ENCODE results near the gene FMN1.
A peak's percentile ranks its signal among the peaks of the same experiment; 100 is the strongest.

Gene FMN1

DNA sequence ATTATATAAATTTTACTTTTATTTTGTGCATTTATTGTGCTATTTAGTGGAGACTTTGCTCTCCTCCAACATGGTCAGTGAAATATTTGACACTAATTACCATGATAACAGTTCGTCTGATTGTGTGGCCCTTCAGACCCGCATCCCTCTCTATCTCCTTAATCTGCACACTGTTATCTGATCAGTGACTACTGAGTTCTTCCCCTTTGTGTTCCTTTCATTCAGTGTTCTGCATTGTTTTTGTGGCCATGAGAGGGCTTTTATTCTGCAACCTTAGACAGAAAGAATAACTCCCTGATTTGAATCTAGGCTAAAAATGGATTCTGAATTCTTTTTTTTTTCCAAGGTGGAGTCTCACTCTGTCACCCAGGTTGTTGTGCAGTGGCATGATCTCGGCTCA lies 11.9 kb upstream of the FMN1 start:
- peak overlapping the region; percentile 37 for H3K4me2 ChIP-seq (ENCODE audit: low read length)

DNA sequence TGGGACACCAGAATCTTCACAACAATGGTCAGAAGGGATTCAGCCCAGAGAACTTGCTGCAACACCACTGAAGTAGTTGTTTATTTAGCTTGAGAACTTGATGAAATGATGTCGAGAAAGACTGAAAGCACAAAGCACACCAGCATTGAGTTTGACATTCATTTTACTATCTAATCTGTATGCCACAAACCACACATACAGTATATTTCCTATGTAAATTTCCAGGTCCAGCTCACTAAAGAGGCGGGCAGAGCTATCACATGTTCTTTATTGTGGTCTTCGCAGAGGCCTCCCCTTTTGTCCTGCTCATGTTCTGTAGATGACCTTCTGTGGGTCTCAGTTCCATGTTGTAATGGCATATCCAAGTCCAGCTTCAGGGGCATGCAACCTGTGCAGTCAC lies 10.4 kb upstream of the FMN1 start:
- H3K36me3 ChIP-seq (ENCODE audit: control insufficient read depth, insufficient read depth, low read length): peaks cover 2% of the 10 kb centered on the region
- H3K9me3 ChIP-seq (ENCODE audit: control insufficient read depth, low read length): no peaks in the 10 kb centered on the region
- no peak overlapping the region for H3K4me2 ChIP-seq (ENCODE audit: low read length)
- H3K4me3 ChIP-seq (ENCODE audit: low read depth, low read length): no peak overlapping the region
- H3K27ac ChIP-seq: no peak overlapping the region
- TF ChIP-seq, protein P1, sequence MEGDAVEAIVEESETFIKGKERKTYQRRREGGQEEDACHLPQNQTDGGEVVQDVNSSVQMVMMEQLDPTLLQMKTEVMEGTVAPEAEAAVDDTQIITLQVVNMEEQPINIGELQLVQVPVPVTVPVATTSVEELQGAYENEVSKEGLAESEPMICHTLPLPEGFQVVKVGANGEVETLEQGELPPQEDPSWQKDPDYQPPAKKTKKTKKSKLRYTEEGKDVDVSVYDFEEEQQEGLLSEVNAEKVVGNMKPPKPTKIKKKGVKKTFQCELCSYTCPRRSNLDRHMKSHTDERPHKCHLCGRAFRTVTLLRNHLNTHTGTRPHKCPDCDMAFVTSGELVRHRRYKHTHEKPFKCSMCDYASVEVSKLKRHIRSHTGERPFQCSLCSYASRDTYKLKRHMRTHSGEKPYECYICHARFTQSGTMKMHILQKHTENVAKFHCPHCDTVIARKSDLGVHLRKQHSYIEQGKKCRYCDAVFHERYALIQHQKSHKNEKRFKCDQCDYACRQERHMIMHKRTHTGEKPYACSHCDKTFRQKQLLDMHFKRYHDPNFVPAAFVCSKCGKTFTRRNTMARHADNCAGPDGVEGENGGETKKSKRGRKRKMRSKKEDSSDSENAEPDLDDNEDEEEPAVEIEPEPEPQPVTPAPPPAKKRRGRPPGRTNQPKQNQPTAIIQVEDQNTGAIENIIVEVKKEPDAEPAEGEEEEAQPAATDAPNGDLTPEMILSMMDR (IDR thresholded peaks at IDR 0.05): no peak
- H3K79me2 ChIP-seq: no peaks in the 10 kb centered on the region
- no peaks in the 10 kb centered on the region for H3K27me3 ChIP-seq (ENCODE audit: control insufficient read depth, insufficient read depth, low read length)
- H2AFZ ChIP-seq: no peak overlapping the region
- no peak overlapping the region for H3K9ac ChIP-seq
- peaks cover 14% of the 10 kb centered on the region for H3K4me1 ChIP-seq

More for the DNA sequence above, 11.9 kb upstream of the FMN1 start:
- TF ChIP-seq, protein P1 (IDR thresholded peaks at IDR 0.05): no peak
- Histone ChIP-seq H2AFZ (no peak overlapping the region), H3K4me3 (ENCODE audit: low read depth, low read length) (no peak overlapping the region), H3K79me2 (no peaks in the 10 kb centered on the region), H3K27ac (peak overlapping the region; percentile 26), H3K9ac (no peak overlapping the region), H3K27me3 (ENCODE audit: control insufficient read depth, insufficient read depth, low read length) (no peaks in the 10 kb centered on the region), H3K9me3 (ENCODE audit: control insufficient read depth, low read length) (no peaks in the 10 kb centered on the region), H3K36me3 (ENCODE audit: control insufficient read depth, insufficient read depth, low read length) (peaks cover 2% of the 10 kb centered on the region), H3K4me1 (peaks cover 19% of the 10 kb centered on the region)

DNA sequence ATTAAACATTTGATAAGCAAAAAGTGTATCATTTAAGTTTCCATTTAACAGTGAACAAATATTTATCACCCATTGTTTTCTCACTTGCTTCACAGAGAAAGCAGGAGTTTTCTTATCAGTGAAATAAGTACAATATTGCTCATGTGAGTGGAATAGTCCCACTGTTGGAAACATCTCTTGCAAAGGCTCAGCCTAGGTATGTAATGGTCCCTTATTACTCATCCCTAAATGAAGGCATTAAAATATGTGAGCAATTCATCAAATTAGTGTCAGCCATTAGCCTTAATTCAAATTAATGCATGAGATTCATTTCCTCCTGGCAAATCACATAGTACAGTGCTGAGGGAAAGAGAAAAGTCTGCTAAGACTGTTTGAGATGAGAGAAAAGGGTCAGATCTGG lies 9.6 kb upstream of the FMN1 start:
- Histone ChIP-seq H3K4me1 (peaks cover 13% of the 10 kb centered on the region), H3K27ac (no peak overlapping the region), H3K4me2 (ENCODE audit: low read length) (no peak overlapping the region), H3K36me3 (ENCODE audit: control insufficient read depth, insufficient read depth, low read length) (peaks cover 2% of the 10 kb centered on the region), H3K9me3 (ENCODE audit: control insufficient read depth, low read length) (no peaks in the 10 kb centered on the region), H3K9ac (no peak overlapping the region), H2AFZ (no peak overlapping the region), H3K79me2 (no peaks in the 10 kb centered on the region), H3K4me3 (ENCODE audit: low read depth, low read length) (no peak overlapping the region), H3K27me3 (ENCODE audit: control insufficient read depth, insufficient read depth, low read length) (no peaks in the 10 kb centered on the region)
- TF ChIP-seq, protein P1 (IDR thresholded peaks at IDR 0.05): no peak

DNA sequence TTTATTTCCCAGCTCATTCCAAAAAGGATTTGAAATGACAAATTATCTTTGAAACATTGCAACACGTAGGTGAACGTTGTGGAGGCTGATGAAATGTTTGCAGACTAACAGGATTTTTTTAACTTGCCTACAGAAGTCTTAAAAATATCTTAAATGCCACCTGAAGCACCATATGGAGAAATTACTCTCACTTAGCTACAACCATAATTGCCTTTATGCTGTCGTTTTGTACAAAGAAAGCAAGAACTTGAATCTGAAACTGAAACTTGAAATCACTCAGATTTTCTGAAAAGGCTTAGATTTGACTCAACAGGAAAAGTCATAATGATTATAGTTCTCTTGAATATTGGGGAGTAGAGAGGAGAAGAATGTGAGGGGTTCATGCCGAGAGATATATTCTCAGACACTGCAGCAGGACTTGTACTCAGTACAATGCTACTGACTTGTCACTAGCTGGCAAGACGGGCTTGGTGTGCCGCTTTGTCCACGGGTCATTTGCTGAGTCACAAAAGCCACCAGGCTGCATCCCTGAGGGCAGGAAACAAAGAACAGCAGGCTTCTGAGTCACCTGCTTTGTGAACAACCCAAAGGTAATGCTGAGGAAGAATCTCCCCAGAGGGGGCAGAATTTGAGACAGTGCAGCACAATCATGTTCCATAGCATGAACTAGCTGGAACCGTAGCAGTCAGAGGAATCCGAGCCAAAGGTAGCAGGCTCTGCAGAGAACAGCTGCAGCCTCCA lies 7.1 kb upstream of the FMN1 start:
- Histone ChIP-seq H3K27me3 (ENCODE audit: control insufficient read depth, insufficient read depth, low read length) (no peaks in the 10 kb centered on the region), H3K27ac (no peak overlapping the region), H3K4me2 (ENCODE audit: low read length) (peak overlapping the region; percentile 58), H3K4me1 (peaks cover 13% of the 10 kb centered on the region), H3K4me3 (ENCODE audit: low read depth, low read length) (peak overlapping the region; percentile 24), H2AFZ (peak overlapping the region; percentile 20), H3K9me3 (ENCODE audit: control insufficient read depth, low read length) (no peaks in the 10 kb centered on the region), H3K79me2 (no peaks in the 10 kb centered on the region), H3K9ac (no peak overlapping the region), H3K36me3 (ENCODE audit: control insufficient read depth, insufficient read depth, low read length) (no peaks in the 10 kb centered on the region)
- TF ChIP-seq, protein P1 (IDR thresholded peaks at IDR 0.05): no peak

DNA sequence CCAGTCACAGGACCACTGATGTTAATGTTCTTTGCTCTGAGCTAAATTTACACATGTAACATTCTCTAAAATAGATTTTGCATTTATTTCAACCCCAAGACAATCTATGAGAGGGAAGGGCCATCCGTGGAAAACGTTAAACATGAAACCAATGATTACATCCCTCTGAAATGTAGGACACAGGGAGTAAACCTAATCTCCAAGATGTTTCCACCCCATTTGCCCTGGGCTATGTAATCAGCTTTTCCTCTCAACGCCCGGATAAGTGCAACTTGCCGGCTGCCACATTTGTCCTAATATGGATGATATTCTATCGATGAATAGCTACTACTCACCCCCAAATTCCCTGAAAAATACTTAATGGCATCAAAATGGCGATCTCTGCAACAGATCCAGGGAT lies 6.4 kb upstream of the FMN1 start:
- Histone ChIP-seq H3K79me2 (no peaks in the 10 kb centered on the region), H3K27ac (no peak overlapping the region), H3K27me3 (ENCODE audit: control insufficient read depth, insufficient read depth, low read length) (no peaks in the 10 kb centered on the region), H3K4me3 (ENCODE audit: low read depth, low read length) (no peak overlapping the region), H2AFZ (no peak overlapping the region), H3K9me3 (ENCODE audit: control insufficient read depth, low read length) (no peaks in the 10 kb centered on the region), H3K36me3 (ENCODE audit: control insufficient read depth, insufficient read depth, low read length) (no peaks in the 10 kb centered on the region), H3K4me2 (ENCODE audit: low read length) (peak overlapping the region; percentile 58), H3K9ac (no peak overlapping the region), H3K4me1 (peaks cover 12% of the 10 kb centered on the region)
- TF ChIP-seq, protein P1 (IDR thresholded peaks at IDR 0.05): no peak

Data from parathyroid adenoma (tissue), 2 donors.